CD4-positive, alpha-beta T cell treated with Interleukin-15 for 4 hours (primary cell): ENCODE results near the gene LRGUK.

Experiments
- DNase-seq: peaks from one replicate; pipeline ENCODE4 v3.0.0-alpha.2; 2020; ENCODE audit warnings: low spot score

Gene LRGUK

GRCh38 chr7:134126146-134126545 lies 994 bp upstream of the LRGUK start:
- DNase-seq: no peak

- no peak for DNase-seq
Observed at GRCh38 chr7:134126596-134126965, 559 bp upstream of the LRGUK start.

GRCh38 chr7:134128829-134129228 lies 1.7 kb downstream of the LRGUK start:
- no peak for DNase-seq

GRCh38 chr7:134129856-134130523 lies 2.9 kb downstream of the LRGUK start:
- DNase-seq: no peak

GRCh38 chr7:134134004-134134403 lies 6.9 kb downstream of the LRGUK start:
- no peak for DNase-seq

GRCh38 chr7:134140889-134141867 lies 14.0 kb downstream of the LRGUK start:
- peak; percentile 37 for DNase-seq

- no peak for DNase-seq
Observed at GRCh38 chr7:134141868-134142264, 14.7 kb downstream of the LRGUK start.

- DNase-seq: no peak
Observed at GRCh38 chr7:134153493-134154136, 26.5 kb downstream of the LRGUK start.

- no peak for DNase-seq
Observed at GRCh38 chr7:134154581-134155130, 27.5 kb downstream of the LRGUK start.

- DNase-seq: no peak
Observed at GRCh38 chr7:134155206-134155605, 28.1 kb downstream of the LRGUK start.

GRCh38 chr7:134155871-134156270 lies 28.7 kb downstream of the LRGUK start:
- DNase-seq: no peak

- no peak for DNase-seq
Observed at GRCh38 chr7:134165252-134165651, 38.1 kb downstream of the LRGUK start.

- DNase-seq: no peak
Observed at GRCh38 chr7:134167250-134167649, 40.1 kb downstream of the LRGUK start.

GRCh38 chr7:134167841-134168240 lies 40.7 kb downstream of the LRGUK start:
- DNase-seq: no peak

GRCh38 chr7:134174795-134175261 lies 47.7 kb downstream of the LRGUK start:
- peak; percentile 9 for DNase-seq

- no peak for DNase-seq
Observed at GRCh38 chr7:134175334-134176036, 48.3 kb downstream of the LRGUK start.

GRCh38 chr7:134176037-134176350 lies 48.9 kb downstream of the LRGUK start:
- no peak for DNase-seq

- no peak for DNase-seq
Observed at GRCh38 chr7:134179036-134180011, 52.2 kb downstream of the LRGUK start.

GRCh38 chr7:134180376-134180775 lies 53.2 kb downstream of the LRGUK start:
- DNase-seq: no peak

- no peak for DNase-seq
Observed at GRCh38 chr7:134182078-134182477, 54.9 kb downstream of the LRGUK start.

GRCh38 chr7:134184767-134185166 lies 57.6 kb downstream of the LRGUK start:
- DNase-seq: no peak
